Activated CD8-positive, alpha-beta memory T cell treated with anti-CD3 and anti-CD28 coated beads, Interleukin-2, amount 50 U/mL, for 24 hours (primary cell): ENCODE measurements around the gene RGS9BP.
"Not testable (repeated sequence)": the region's sequence is repeated elsewhere in the genome, so short reads cannot be mapped to it uniquely, and the experiment has no call there.

Experiments used
- DNase-seq: peaks from one replicate; pipeline ENCODE4 v3.0.0-alpha.2; 2020; ENCODE audit errors: extremely low read depth

Gene RGS9BP

DNA sequence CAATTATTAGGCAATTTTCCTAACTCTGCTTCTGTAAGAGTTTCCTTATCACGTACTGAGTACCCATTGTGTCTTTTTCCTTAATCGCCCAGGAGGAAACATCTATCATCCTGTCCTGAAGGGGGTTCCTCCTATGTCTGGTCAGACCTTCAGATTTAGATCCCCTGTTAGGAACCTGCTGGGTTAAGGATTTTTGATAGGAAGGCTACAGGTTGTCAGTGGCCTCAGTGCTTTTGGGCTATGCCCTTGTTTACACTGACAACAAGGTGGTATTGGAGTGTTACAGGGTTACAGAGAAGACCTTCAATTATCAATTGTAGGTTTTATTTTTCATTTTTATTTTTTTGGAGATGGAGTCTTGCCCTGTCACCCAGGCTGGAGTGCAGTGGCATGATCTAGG lies 19.2 kb downstream of the RGS9BP start:
- DNase-seq: not testable (repeated sequence)

DNA sequence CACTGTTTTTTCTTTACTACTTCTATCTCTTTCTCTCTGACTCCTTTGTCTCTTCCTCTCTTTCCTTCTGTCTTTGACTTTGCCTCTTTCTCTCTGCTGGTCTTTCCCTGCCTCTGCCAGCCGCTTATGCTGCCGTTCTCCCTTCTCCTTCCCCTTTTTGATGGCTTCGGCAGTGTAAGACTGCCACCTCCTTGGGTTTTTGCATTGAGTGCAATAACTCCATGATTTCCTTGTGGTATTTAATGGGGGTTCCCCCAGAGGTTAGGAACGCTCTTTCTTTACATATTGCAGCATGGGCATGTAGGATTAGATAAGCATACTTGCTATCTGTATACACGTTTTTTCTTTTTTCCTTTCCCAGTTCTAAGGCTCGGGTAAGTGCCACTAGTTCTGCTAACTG lies 19.9 kb downstream of the RGS9BP start:
- not testable (repeated sequence) for DNase-seq

DNA sequence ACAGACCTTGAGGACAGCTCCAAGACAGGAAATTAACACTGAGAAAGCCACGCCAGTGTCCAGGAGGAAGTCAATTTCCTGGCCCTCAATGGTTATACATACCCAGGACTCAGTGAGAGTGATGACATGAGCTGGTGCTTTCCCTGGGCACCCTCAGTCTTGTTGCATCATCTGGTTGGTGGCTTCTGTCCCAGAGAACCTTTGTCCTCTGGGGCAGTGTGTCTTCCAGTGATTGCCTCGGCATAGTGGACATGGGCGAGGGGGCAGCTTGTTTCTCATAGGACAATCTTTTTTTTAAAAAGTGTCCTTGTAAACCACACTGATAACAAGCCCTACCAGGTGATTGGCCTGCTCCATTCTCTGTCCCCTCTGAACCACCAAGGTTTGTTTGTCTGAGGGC lies 21.1 kb downstream of the RGS9BP start:
- DNase-seq: not testable (repeated sequence)

GRCh38 chr19:32700129-32700528 lies 24.5 kb downstream of the RGS9BP start:
- DNase-seq: not testable (repeated sequence)

- DNase-seq: no peak
Observed at GRCh38 chr19:32702010-32702409, 26.4 kb downstream of the RGS9BP start.

- not testable (repeated sequence) for DNase-seq
Observed at GRCh38 chr19:32704006-32704405, 28.4 kb downstream of the RGS9BP start.

GRCh38 chr19:32708457-32708856 lies 32.8 kb downstream of the RGS9BP start:
- DNase-seq: no peak

DNA sequence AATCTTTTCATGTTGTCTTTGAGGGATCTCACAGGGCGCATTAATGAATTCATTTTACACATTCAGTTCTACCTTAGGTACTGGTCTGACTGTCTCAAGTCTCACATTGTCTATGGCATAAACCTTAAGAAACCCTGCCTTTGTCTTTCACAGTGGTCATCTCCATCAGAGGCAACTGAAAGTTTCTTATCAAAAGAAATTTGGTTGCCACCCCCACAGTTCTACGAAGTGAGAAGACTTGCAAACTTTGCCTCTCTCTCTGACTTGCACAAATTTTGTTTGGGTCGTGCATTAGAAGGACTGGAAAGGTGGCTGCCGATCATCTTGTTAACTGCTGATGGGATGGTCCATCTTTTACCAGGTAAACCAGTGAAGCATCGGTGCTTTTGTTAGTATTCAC lies 33.4 kb downstream of the RGS9BP start:
- no peak for DNase-seq

DNA sequence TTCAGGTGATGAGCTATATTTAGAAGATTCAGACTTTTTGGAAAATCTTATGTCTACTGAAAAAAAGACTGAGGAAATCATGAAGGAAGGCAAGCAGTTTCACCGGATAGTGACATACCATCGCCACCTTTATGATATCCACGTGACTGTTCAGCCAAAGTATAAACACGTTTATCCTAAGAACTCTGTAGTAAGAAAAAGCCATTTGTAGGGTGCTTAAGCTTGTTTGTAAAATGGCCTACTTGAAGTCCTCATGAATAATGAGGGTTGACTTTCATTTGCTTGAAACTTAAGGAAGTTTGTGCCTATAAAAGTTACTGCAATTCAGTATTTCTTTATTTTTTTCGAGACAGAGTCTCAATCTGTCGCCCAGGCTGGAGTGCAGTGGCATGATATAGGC lies 36.1 kb downstream of the RGS9BP start:
- no peak for DNase-seq

GRCh38 chr19:32716203-32716602 lies 40.6 kb downstream of the RGS9BP start:
- DNase-seq: not testable (repeated sequence)

GRCh38 chr19:32717496-32717895 lies 41.8 kb downstream of the RGS9BP start:
- no peak for DNase-seq

DNA sequence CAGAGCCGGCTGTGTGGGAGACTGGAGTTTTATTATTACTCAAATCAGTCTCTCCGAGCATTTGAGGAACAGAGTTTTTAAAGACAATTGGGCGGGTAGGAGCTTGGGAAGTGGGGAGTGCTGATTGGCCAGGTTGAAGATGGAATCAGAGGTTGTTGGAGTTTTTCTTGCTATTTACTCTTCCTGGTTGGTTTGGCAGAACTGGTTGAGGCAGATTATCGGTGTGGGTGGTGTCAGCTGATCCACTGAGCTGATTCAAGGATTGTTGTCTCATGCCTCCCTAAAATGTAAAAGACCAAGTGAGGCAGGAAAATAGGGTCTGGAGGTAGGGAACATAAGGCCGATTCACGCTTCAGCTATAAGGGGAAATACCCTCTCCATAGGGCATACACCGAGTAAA lies 42.6 kb downstream of the RGS9BP start:
- DNase-seq: no peak

GRCh38 chr19:32719611-32720059 lies 44.0 kb downstream of the RGS9BP start, which contains the start of gene TDRD12:
TDRD12 (plus strand) TSS chr19:32719767; CDS start chr19:32720073, 306 bp downstream.
- DNase-seq: no peak

DNA sequence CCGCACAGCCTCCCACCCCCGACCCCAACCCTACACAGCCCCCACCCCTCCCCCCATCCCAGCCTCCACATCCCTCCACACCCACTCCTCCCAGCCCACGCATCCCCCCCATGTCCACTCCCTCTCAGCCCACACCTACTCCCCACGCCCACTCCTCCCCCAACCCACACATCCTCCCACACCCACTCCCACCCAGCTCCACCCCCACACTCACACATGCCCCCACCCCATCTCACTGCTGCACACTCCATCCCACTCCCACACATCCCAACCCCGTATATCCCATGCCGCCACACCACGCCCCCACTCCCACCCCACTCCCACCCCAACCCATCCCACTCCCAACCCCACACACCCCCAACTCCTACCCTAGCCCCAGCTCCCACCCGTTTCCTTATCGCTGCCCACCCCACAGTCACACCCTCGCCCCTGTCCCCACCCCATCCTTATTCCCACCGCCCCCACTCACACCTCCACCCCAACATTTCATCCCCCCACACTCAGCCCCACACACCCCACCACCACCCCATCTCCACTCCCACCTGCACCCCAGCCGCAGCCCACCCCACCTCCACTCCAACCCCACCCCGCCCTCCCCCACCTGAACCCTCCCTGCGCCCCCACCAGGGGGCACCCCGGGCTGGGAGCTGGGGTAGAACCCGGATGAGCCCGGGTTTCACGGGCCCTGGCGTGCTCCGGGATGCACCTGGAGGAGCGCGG lies 44.7 kb downstream of the RGS9BP start:
- no peak for DNase-seq

DNA sequence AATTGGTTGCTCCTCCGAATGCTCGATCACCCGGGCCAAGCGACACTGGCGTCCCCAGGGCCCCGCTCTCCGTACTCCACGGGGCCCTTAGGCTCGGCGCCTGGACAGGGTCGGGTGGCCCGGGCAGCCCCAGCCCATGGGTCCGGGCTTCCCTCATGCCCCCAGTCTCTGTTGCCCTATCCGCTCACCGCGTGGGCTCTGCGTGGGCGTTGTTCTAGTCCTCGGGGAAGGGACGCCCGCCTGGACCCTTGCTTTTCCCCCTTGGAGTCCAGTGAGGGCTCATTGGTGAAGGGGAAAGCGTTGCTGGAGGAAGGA lies 45.2 kb downstream of the RGS9BP start:
- no peak for DNase-seq
